H1 (cell line): ENCODE results near the gene RABL3. TPM values are rescaled to one million over a fixed set of nuclear protein-coding genes. Genes with fewer than 3 reads are reported as not detected.

Source experiments
- CTCF ChIA-PET: fragments of 300-600 bp; sonication (Branson Sonifier 250); formaldehyde crosslinking; loops from one replicate; lab custom pipeline; 2021; ENCODE audit not compliant: partially characterized antibody; lab: Charles Lee
- POLR2A ChIA-PET: fragments of 300-600 bp; sonication (Branson Sonifier 250); formaldehyde crosslinking; loops from one replicate; lab custom pipeline; 2021; ENCODE audit warnings: inconsistent platforms; ENCODE audit not compliant: partially characterized antibody; lab: Charles Lee
- DNase-seq, 2 experiments: peaks; one replicate each; pipeline versions ENCODE4 v3.0.0 to v3.0.0-alpha.2; 2010 to 2022; ENCODE audit warnings: low spot score in 2 of 2, low read depth in 1 of 2, mixed read lengths in 1 of 2
- FAIRE-seq: peaks from 2 replicates; lab custom pipeline; 2011; peaks lifted over from hg19 to GRCh38; lab: Jason Lieb, UNC
- H2AFZ ChIP-seq: 2 replicates; pipeline ENCODE4 v1.8.1; 2012; ENCODE audit warnings: low read length, inconsistent platforms
- H2AK5ac ChIP-seq: 2 replicates; pipeline ENCODE4 v1.6.1; 2013; ENCODE audit warnings: low read depth, low read length
- H2BK120ac ChIP-seq: replicated peaks from 2 replicates; pipeline ENCODE3; 2013; ENCODE audit warnings: low read depth, low read length, inconsistent platforms
- H2BK12ac ChIP-seq: 2 replicates; pipeline ENCODE4 v1.6.1; 2013; ENCODE audit warnings: low read depth, low read length
- H2BK15ac ChIP-seq: 2 replicates; pipeline ENCODE4 v1.6.1; 2013; ENCODE audit warnings: low read length
- H2BK20ac ChIP-seq: 2 replicates; pipeline ENCODE4 v1.6.1; 2013; ENCODE audit warnings: low read length
- H2BK5ac ChIP-seq: 2 replicates; pipeline ENCODE4 v1.6.1; 2013; ENCODE audit warnings: low read depth, low read length
- H3K14ac ChIP-seq: 2 replicates; pipeline ENCODE4 v1.6.1; 2013; ENCODE audit warnings: inconsistent platforms; ENCODE audit not compliant: insufficient read length
- H3K18ac ChIP-seq: 2 replicates; pipeline ENCODE4 v1.6.1; 2013; ENCODE audit warnings: low read length; ENCODE audit errors: extremely low read depth
- H3K23ac ChIP-seq: 2 replicates; pipeline ENCODE4 v1.6.1; 2013; ENCODE audit warnings: inconsistent platforms; ENCODE audit not compliant: insufficient read length
- H3K23me2 ChIP-seq: 2 replicates; pipeline ENCODE4 v1.6.1; 2013; ENCODE audit warnings: low read depth, low read length
- H3K27ac ChIP-seq: 2 replicates; pipeline ENCODE4 v1.6.1; 2011; ENCODE audit warnings: low read depth, low read length, inconsistent platforms
- H3K27me3 ChIP-seq, 4 experiments: replicated peaks in 1 of 4; 1 replicate in 1 of 4; 2 replicates in 3 of 4; pipeline versions ENCODE4 v1.6.1 to v1.8.1; 2011 to 2013; ENCODE audit warnings: low read length in 3 of 4, mild to moderate bottlenecking in 3 of 4, inconsistent platforms in 2 of 4, mixed read lengths in 2 of 4, moderate library complexity in 1 of 4; ENCODE audit not compliant: control insufficient read depth in 3 of 4, insufficient read depth in 3 of 4; ENCODE audit errors: extremely low read depth in 1 of 4
- H3K36me3 ChIP-seq, 4 experiments: 2 replicates each; pipeline versions ENCODE4 v1.6.1 to v1.8.1; 2011 to 2013; ENCODE audit warnings: mild to moderate bottlenecking in 4 of 4, low read length in 3 of 4, moderate library complexity in 2 of 4, control low read depth in 1 of 4, inconsistent platforms in 1 of 4; ENCODE audit not compliant: insufficient read depth in 4 of 4, control insufficient read depth in 2 of 4
- H3K4ac ChIP-seq: replicated peaks from 2 replicates; pipeline ENCODE3; 2013; ENCODE audit warnings: low read length, low read depth, mixed read lengths, inconsistent platforms; ENCODE audit not compliant: insufficient read length
- H3K4me1 ChIP-seq, 4 experiments: replicated peaks in 1 of 4; 1 replicate in 1 of 4; 2 replicates in 3 of 4; pipeline versions ENCODE4 v1.6.1 to v1.8.1; 2011 to 2013; ENCODE audit warnings: low read length in 3 of 4, inconsistent platforms in 2 of 4, mixed read lengths in 1 of 4; ENCODE audit not compliant: insufficient read depth in 4 of 4, control insufficient read depth in 3 of 4
- H3K4me2 ChIP-seq, 2 experiments: 2 replicates each; pipeline versions ENCODE4 v1.6.1 to v1.8.1; 2011 to 2013; ENCODE audit warnings: low read depth in 2 of 2, low read length in 2 of 2, control low read depth in 1 of 2, inconsistent platforms in 1 of 2, mild to moderate bottlenecking in 1 of 2; ENCODE audit not compliant: insufficient read depth in 1 of 2
- H3K4me3 ChIP-seq, 4 experiments: fragments of 200-600, 300-600 bp in 1 of 4; sonication (generic), shearing (Covaris generic), sonication (Bioruptor Twin) in 1 of 4; 2 replicates each; pipeline versions ENCODE4 v1.5.1 to v1.8.1; 2011 to 2016; ENCODE audit warnings: low read length in 4 of 4, low read depth in 3 of 4, control low read depth in 2 of 4, inconsistent platforms in 2 of 4, mild to moderate bottlenecking in 2 of 4, mixed read lengths in 1 of 4, moderate library complexity in 1 of 4; ENCODE audit not compliant: insufficient read depth in 2 of 4; ENCODE audit errors: extremely low read depth in 1 of 4
- H3K56ac ChIP-seq: replicated peaks from 2 replicates; pipeline ENCODE3; 2013; ENCODE audit warnings: low read depth, mild to moderate bottlenecking, mixed read lengths, low read length, inconsistent platforms; ENCODE audit not compliant: insufficient read length
- H3K79me1 ChIP-seq: 2 replicates; pipeline ENCODE4 v1.6.1; 2013; ENCODE audit warnings: low read depth, low read length, control low read depth
- H3K79me2 ChIP-seq, 2 experiments: 2 replicates each; pipeline versions ENCODE4 v1.6.1 to v1.8.1; 2012 to 2013; ENCODE audit warnings: low read length in 2 of 2, mild to moderate bottlenecking in 2 of 2, inconsistent platforms in 1 of 2; ENCODE audit not compliant: insufficient read depth in 2 of 2, control insufficient read depth in 1 of 2
- H3K9ac ChIP-seq, 4 experiments: replicated peaks in 1 of 4; 1 replicate in 1 of 4; 2 replicates in 3 of 4; pipeline versions ENCODE4 v1.6.1 to v1.8.1; 2011 to 2013; ENCODE audit warnings: low read depth in 3 of 4, low read length in 3 of 4, control low read depth in 2 of 4, mild to moderate bottlenecking in 2 of 4, moderate library complexity in 2 of 4, inconsistent platforms in 1 of 4; ENCODE audit errors: extremely low read depth in 1 of 4
- H3K9me3 ChIP-seq, 2 experiments: 2 replicates each; pipeline versions ENCODE4 v1.6.1 to v1.8.1; 2012 to 2013; ENCODE audit warnings: mild to moderate bottlenecking in 2 of 2, moderate library complexity in 2 of 2, control low read depth in 1 of 2, inconsistent platforms in 1 of 2, low read depth in 1 of 2, low read length in 1 of 2, mixed read lengths in 1 of 2; ENCODE audit not compliant: insufficient read depth in 2 of 2
- H4K20me1 ChIP-seq, 2 experiments: replicated peaks in 1 of 2; 2 replicates each; pipeline versions ENCODE3 to v1.8.1; 2011 to 2013; ENCODE audit warnings: inconsistent platforms in 2 of 2, low read length in 2 of 2, mild to moderate bottlenecking in 1 of 2; ENCODE audit not compliant: insufficient read depth in 2 of 2, control insufficient read depth in 1 of 2
- H4K5ac ChIP-seq: 2 replicates; pipeline ENCODE4 v1.6.1; 2013; ENCODE audit warnings: low read length, low read depth, mixed read lengths, inconsistent platforms; ENCODE audit not compliant: insufficient read length
- H4K8ac ChIP-seq: 2 replicates; pipeline ENCODE4 v1.8.0; 2013; ENCODE audit warnings: mild to moderate bottlenecking, moderate library complexity, low read length, inconsistent platforms; ENCODE audit not compliant: insufficient read depth; ENCODE audit errors: extremely low read depth
- H4K91ac ChIP-seq: replicated peaks from 2 replicates; pipeline ENCODE3; 2013; ENCODE audit warnings: low read length, mixed read lengths, inconsistent platforms; ENCODE audit not compliant: insufficient read length
- POLR2AphosphoS5 ChIP-seq: IDR thresholded peaks from 2 replicates; pipeline ENCODE4 v1.6.1; 2011; ENCODE audit warnings: low read depth, low read length
- RFX5 ChIP-seq: IDR thresholded peaks from 2 replicates; pipeline ENCODE4 v1.6.1; 2011; ENCODE audit warnings: low read depth, low read length, improper control_type of control experiment, borderline replicate concordance
- RXRA ChIP-seq: IDR thresholded peaks from 2 replicates; pipeline ENCODE4 v1.6.1; 2011; ENCODE audit warnings: low read depth, mild to moderate bottlenecking, low read length, moderate library complexity; ENCODE audit not compliant: insufficient read depth
- SIRT6 ChIP-seq: IDR thresholded peaks from one replicate; pipeline ENCODE4 v1.7.1; 2012; ENCODE audit warnings: low read length, inconsistent platforms
- WGBS, 2 experiments: shearing (Covaris generic) in 1 of 2; methylation state at CpG; one replicate each; pipeline versions ENCODE4 v1.1.6 to v1.1.7; 2013 to 2015; ENCODE audit warnings: low lambda C conversion rate in 2 of 2, mixed read lengths in 2 of 2, inconsistent platforms in 1 of 2, low coverage in 1 of 2, missing lambda C conversion rate in 1 of 2; ENCODE audit not compliant: insufficient replicate concordance in 2 of 2, insufficient coverage in 1 of 2, insufficient read length in 1 of 2; ENCODE audit errors: extremely low coverage in 1 of 2, missing lambda C conversion rate in 1 of 2; 5-methylcytosine and 5-hydroxymethylcytosine counted together
- polyA plus RNA-seq, 7 experiments: library from polyadenylated mRNA; depleted of rRNA in 3 of 7; stranded (reverse) in 5 of 7; unstranded in 2 of 7; fragments of >200 nt in 5 of 7; fragments of 200-250 nt in 2 of 7; gene quantifications; 1 replicate in 5 of 7; 2 replicates in 1 of 7; 4 replicates in 1 of 7; pipeline versions ENCODE4 v1.2.1 to v1.2.3, GENCODE V29; 2011 to 2013; ENCODE audit warnings: missing spikeins in 2 of 7, mixed read lengths in 2 of 7
- total RNA-seq: library from RNA; stranded (reverse); fragmentation: NEBNext Ultra II Directional; extraction: Animal tissue kit (Norgen Biotek cat#: 25700); gene quantifications from 2 replicates; pipeline ENCODE4 v1.2.1, GENCODE V29; 2021

RABL3 gene
- total and polyA plus RNA-seq, 2 of the 8 experiments (the other 6 are each of a cell fraction or from before 2014, with no cell fraction given), result 4.4 to 19.2 TPM

- 83% methylated on average over 1 of the region's 1 CpG; no CpG with 5 or more reads in 1 of the 2 experiments for WGBS, 2 experiments
- TF ChIP-seq SIRT6 (no peak), RFX5 (no peak), POLR2AphosphoS5 (no peak), RXRA (no peak)
Observed at GRCh38 chr3:120683213-120683612, 59.1 kb downstream of the RABL3 start.

More at GRCh38 chr3:120683213-120683612, 59.1 kb downstream of the RABL3 start:
- Histone ChIP-seq H3K4me2 (no peak overlapping the region), H3K23me2 (no peaks in the 10 kb centered on the region), H3K36me3 (no peaks in the 10 kb centered on the region; a peak in 1 of 8 replicates), H2BK12ac (no peak overlapping the region), H3K18ac (no peak overlapping the region), H3K79me1 (no peaks in the 10 kb centered on the region), H3K56ac (no peak overlapping the region), H4K91ac (no peak overlapping the region), H3K27ac (no peak overlapping the region), H3K27me3 (no peaks in the 10 kb centered on the region), H3K4me3 (no peak overlapping the region), H3K9ac (no peak overlapping the region), H3K9me3 (no peaks in the 10 kb centered on the region), H3K79me2 (no peaks in the 10 kb centered on the region), H2BK5ac (0 out of 2 replicates have a peak overlapping the region, but pooled peaks have one; percentile 60), H3K23ac (no peak overlapping the region), H2AFZ (no peak overlapping the region), H4K20me1 (no peaks in the 10 kb centered on the region), H2AK5ac (no peak overlapping the region), H2BK20ac (peak overlapping the region; percentile 8; the same call in 1 of the 2 replicates), H4K8ac (no peak overlapping the region), H3K4ac (peak overlapping the region; percentile 0), H3K14ac (no peak overlapping the region), H2BK15ac (no peak overlapping the region), H2BK120ac (no peak overlapping the region), H3K4me1 (peaks cover 0 to 18% (median 1%) of the 10 kb centered on the region in 4 experiments; a peak in 5 of 7 replicates), H4K5ac (no peak overlapping the region)
- FAIRE-seq (no peak), DNase-seq (no peak)
- POLR2A ChIA-PET, result interaction anchor here (0.8 to 1.5 kb wide), 2 partner anchors 10 to 23 kb away, joined by 3 to 5 read pairs; no protein-coding TSS in a partner anchor
- CTCF ChIA-PET, result interaction anchor here (1.1 to 1.8 kb wide), 2 partner anchors 110 to 115 kb away, joined by 4 read pairs; no protein-coding TSS in a partner anchor
